Body of pancreas (tissue), 4 donors: ENCODE results near the gene KAZALD1. TPM values are rescaled to one million over a fixed set of nuclear protein-coding genes. Genes with fewer than 3 reads are reported as not detected.

Experiments used
- ATAC-seq: fragments of 150-250 bp; one replicate; pipeline ENCODE4 v1.9.1; 2016
- DNase-seq, 4 donors: peaks; one replicate each; pipeline ENCODE4 v3.0.0-alpha.2; 2019
- H3K27ac ChIP-seq, 4 donors: fragments of 200-600 bp; sonication (generic); 1 replicate in 3 of 4; 2 replicates in 1 of 4; pipeline versions ENCODE4 v1.5.1 to v1.6.1; 2016 to 2019; ENCODE audit warnings: mild to moderate bottlenecking in 1 of 4, mixed read lengths in 1 of 4, moderate library complexity in 1 of 4
- H3K27me3 ChIP-seq, 2 donors: fragments of 200-600 bp; sonication (generic); one replicate each; pipeline ENCODE4 v1.6.0; 2016; ENCODE audit warnings: mild to moderate bottlenecking in 1 of 2
- H3K36me3 ChIP-seq, 2 donors: fragments of 200-600 bp; sonication (generic); replicated peaks in 1 of 2; 2 replicates each; pipeline ENCODE4 v1.5.1; 2016; ENCODE audit warnings: low read depth in 2 of 2; ENCODE audit not compliant: insufficient read depth in 1 of 2
- H3K4me1 ChIP-seq: fragments of 200-600 bp; sonication (generic); one replicate; pipeline ENCODE4 v1.6.0; 2016
- H3K4me3 ChIP-seq, 2 donors: fragments of 200-600 bp; sonication (generic); 1 replicate in 1 of 2; 2 replicates in 1 of 2; pipeline ENCODE4 v1.5.1; 2016 to 2019
- H3K9me3 ChIP-seq, 3 donors: fragments of 200-600 bp; sonication (generic); 1 replicate in 2 of 3; 2 replicates in 1 of 3; pipeline ENCODE4 v1.5.1; 2016
- POLR2A ChIP-seq, 3 donors: fragments of 450-650 bp; IDR thresholded peaks; one replicate each; pipeline ENCODE4 v1.6.1; 2016; ENCODE audit warnings: antibody characterized with exemption in 3 of 3, mild to moderate bottlenecking in 2 of 3
- WGBS, 2 donors: methylation state at CpG; one replicate each; pipeline ENCODE4 v1.1.5; 2017; 5-methylcytosine and 5-hydroxymethylcytosine counted together
- intact Hi-C: fragments of 100-400 bp; cut with DNase I; formaldehyde crosslinking; loops from one replicate; pipeline ENCODE4 v1.15.1; 2023
- total RNA-seq, 2 donors: library from RNA; depleted of rRNA; stranded (reverse); fragments of >200 nt; gene quantifications; one replicate each; pipeline ENCODE4 v1.1.0, GENCODE V29; 2016
- TF ChIP-seq, protein P1 (sequence below), 7 experiments: fragments of 450-650 bp in 4 of 7; fragments of 200-600 bp in 3 of 7; sonication (generic) in 3 of 7; IDR thresholded peaks; one replicate each; pipeline ENCODE4 v1.5.1; 2016 to 2019; ENCODE audit warnings: antibody characterized with exemption in 7 of 7

The KAZALD1 gene
- total RNA-seq, 2 donors from 2014 or later: 1.6 to 1.8 TPM

DNA sequence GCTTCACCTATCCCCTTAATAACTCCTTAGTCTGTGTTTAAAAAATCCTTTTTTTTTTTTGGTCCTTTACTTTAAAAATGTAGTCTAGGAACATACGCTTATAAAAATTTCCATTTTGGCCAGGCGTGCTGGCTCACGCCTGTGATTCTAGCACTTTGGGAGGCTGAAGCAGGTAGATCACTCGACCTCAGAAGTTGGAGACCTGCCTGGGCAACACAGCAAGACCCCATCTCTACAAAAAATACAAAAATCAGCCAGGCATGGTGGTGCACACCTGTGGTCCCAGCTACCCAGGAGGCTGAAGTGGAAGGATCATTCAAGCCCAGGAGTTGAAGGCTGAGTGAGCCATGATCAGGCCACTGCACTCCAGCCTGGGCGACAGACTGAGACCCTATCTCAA lies 14.8 kb downstream of the KAZALD1 start:
- H3K27me3 ChIP-seq: peaks cover 0 to 6% of the 10 kb centered on the region in 2 donors
- H3K27ac ChIP-seq: no peak overlapping the region
- H3K36me3 ChIP-seq: no peaks in the 10 kb centered on the region
- TF ChIP-seq POLR2A (IDR thresholded peaks at IDR 0.05): no peak
- TF ChIP-seq, protein P1, sequence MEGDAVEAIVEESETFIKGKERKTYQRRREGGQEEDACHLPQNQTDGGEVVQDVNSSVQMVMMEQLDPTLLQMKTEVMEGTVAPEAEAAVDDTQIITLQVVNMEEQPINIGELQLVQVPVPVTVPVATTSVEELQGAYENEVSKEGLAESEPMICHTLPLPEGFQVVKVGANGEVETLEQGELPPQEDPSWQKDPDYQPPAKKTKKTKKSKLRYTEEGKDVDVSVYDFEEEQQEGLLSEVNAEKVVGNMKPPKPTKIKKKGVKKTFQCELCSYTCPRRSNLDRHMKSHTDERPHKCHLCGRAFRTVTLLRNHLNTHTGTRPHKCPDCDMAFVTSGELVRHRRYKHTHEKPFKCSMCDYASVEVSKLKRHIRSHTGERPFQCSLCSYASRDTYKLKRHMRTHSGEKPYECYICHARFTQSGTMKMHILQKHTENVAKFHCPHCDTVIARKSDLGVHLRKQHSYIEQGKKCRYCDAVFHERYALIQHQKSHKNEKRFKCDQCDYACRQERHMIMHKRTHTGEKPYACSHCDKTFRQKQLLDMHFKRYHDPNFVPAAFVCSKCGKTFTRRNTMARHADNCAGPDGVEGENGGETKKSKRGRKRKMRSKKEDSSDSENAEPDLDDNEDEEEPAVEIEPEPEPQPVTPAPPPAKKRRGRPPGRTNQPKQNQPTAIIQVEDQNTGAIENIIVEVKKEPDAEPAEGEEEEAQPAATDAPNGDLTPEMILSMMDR (IDR thresholded peaks at IDR 0.05): no peak
- 66 to 71% methylated on average over 5 of the region's 5 CpGs for WGBS, 2 donors
- no peak for DNase-seq
- H3K9me3 ChIP-seq: no peaks in the 10 kb centered on the region
- ATAC-seq: no peak
- H3K4me3 ChIP-seq: no peak overlapping the region
- no peaks in the 10 kb centered on the region for H3K4me1 ChIP-seq
- intact Hi-C loops: no loop called here

DNA sequence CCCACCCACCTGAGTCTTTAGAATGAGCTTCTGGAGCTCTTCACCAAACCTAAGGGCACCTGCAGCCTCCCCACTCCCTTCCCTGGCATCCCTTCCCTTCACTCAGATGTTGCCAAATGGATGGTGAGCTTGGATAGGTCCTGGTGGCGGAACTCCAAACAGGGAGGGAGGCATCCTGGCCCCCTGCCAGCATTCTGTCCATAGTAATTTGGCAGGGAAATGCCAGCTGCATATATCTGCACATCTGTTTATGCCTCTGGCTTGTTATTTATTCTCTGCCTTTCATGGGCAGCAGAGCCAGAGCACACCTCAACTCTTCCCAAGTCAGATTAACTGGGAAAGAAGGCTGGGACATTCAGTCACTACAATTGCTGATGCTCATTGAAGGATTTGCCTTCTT lies 18.1 kb downstream of the KAZALD1 start:
- H3K36me3 ChIP-seq: no peaks in the 10 kb centered on the region
- no peak overlapping the region for H3K27ac ChIP-seq
- no peaks in the 10 kb centered on the region for H3K27me3 ChIP-seq
- intact Hi-C loops: no loop called here
- no peak for TF ChIP-seq POLR2A (IDR thresholded peaks at IDR 0.05)
- TF ChIP-seq, protein P1 (IDR thresholded peaks at IDR 0.05): no peak
- 80 to 100% methylated on average over 1 of the region's 1 CpG for WGBS, 2 donors
- ATAC-seq (no peak), DNase-seq (no peak)
- no peaks in the 10 kb centered on the region for H3K9me3 ChIP-seq
- no peak overlapping the region for H3K4me3 ChIP-seq
- H3K4me1 ChIP-seq: no peaks in the 10 kb centered on the region

DNA sequence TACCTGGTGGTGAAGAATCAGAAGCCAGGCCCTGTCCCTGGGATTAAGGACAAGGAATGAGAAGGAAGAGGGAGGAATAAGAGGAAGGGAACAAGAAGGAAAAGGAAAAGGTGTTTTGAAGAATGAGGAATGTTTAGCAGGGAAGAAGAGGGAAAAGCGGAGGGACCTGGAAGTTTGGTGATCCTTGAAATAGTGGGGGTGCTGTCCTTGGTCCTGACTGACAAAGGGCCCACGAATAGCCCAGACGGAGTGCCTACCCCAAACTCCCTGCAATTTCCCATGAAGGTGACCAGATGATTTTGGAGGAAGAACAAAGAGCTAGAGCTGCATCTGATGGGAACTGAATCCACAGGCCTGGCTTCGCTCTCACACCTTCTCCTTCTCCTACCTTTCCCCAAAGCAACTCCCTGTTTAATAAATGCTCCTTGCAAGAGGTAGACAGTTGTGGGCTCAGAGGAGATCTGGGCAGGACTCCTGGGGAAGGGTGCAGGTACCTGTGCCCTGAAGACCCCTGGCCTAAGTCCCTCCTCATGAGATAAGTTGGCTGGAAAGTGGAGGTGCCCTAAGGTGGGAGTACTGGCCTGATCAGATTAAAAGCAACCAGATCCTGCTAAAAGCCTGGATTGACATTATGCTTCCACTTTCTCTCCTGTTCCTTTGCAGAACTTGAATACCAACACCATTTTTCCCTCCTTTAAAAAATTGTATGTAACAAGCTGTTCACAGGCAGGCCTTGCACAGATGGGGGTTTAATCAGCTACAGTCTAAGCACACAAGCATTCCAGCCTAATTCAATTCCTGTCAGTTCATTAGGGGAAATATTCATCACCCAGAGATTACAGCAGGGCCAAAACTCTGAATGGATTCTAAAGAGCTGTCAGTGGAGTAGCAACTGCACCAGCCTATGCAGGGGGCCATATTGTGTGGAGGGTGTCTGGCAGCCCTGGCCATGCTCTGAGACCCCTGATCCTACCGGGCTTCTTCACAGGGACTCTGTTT lies 19.4 kb downstream of the KAZALD1 start:
- Histone ChIP-seq H3K4me3 (no peak overlapping the region), H3K4me1 (no peaks in the 10 kb centered on the region), H3K27ac (no peak overlapping the region), H3K9me3 (no peaks in the 10 kb centered on the region), H3K27me3 (no peaks in the 10 kb centered on the region), H3K36me3 (no peaks in the 10 kb centered on the region)
- ATAC-seq: no peak
- WGBS, 2 donors: 40 to 49% methylated on average over 5 of the region's 5 CpGs
- TF ChIP-seq POLR2A (IDR thresholded peaks at IDR 0.05): no peak
- TF ChIP-seq, protein P1 (IDR thresholded peaks at IDR 0.05): no peak
- no peak for DNase-seq
- intact Hi-C loops: no loop called here

DNA sequence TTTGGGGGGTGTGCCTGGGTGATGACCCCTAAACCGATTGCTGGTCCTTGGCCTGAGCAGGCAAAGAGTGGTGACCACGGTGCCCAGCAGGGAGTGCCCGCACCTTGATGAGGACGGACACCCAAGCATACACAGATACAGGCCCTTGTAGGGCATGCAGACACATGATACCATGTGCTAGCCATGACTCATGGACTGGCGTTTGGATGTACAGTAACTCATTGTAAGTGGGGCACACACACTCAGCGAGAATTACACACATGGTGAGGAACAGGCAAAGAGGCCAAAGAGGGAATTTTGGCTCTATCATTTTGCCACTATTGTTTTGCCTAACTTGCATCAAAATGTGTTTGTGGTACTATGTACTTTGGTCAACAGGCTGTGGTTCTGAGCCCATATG lies 24.1 kb downstream of the KAZALD1 start:
- Histone ChIP-seq H3K27ac (no peak overlapping the region), H3K9me3 (no peaks in the 10 kb centered on the region), H3K36me3 (no peaks in the 10 kb centered on the region), H3K4me3 (no peak overlapping the region), H3K27me3 (peaks cover 0 to 10% of the 10 kb centered on the region in 2 donors), H3K4me1 (no peaks in the 10 kb centered on the region)
- intact Hi-C loops: no loop called here
- ATAC-seq (no peak), DNase-seq (no peak)
- TF ChIP-seq POLR2A (IDR thresholded peaks at IDR 0.05): no peak
- TF ChIP-seq, protein P1 (IDR thresholded peaks at IDR 0.05): no peak
- 37 to 60% methylated on average over 6 of the region's 6 CpGs for WGBS, 2 donors
